ENCODE measurements around the gene PCBP4.

DNA sequence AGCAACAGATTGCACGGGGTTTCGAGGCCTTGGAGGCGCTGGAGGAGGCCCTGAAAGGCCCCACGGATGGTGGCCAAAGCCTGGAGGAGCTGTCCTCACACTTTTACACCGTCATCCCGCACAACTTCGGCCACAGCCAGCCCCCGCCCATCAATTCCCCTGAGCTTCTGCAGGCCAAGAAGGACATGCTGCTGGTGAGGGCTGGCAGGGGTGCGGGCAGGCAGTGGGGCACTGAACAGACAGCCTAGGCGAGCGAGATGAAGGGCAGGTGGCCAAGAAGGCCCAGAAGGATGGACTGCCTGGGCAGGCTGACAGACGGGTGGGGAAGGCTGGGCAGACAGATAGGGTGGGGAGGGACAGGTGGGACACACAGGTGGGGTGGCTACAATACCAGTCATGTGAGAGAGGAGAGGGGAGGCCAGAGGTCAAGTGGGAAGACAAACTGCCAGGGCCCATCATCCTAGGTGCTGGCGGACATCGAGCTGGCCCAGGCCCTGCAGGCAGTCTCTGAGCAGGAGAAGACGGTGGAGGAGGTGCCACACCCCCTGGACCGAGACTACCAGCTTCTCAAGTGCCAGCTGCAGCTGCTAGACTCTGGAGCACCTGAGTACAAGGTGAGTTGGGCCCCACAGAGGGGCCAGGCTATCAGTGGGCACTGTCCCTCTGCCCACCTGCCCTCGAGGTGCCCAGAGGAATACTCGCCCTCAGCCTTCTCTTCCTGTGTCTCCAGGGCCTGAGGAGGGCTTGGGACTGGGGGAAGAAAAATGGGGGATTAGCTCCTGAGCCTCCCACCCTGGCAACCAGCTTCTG lies 22.0 kb downstream of the PCBP4 start:
- TF ChIP-seq, protein P1, sequence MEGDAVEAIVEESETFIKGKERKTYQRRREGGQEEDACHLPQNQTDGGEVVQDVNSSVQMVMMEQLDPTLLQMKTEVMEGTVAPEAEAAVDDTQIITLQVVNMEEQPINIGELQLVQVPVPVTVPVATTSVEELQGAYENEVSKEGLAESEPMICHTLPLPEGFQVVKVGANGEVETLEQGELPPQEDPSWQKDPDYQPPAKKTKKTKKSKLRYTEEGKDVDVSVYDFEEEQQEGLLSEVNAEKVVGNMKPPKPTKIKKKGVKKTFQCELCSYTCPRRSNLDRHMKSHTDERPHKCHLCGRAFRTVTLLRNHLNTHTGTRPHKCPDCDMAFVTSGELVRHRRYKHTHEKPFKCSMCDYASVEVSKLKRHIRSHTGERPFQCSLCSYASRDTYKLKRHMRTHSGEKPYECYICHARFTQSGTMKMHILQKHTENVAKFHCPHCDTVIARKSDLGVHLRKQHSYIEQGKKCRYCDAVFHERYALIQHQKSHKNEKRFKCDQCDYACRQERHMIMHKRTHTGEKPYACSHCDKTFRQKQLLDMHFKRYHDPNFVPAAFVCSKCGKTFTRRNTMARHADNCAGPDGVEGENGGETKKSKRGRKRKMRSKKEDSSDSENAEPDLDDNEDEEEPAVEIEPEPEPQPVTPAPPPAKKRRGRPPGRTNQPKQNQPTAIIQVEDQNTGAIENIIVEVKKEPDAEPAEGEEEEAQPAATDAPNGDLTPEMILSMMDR (conservative IDR thresholded peaks at IDR 0.05; ENCODE audit: low read depth, low read length), result no peak
- TF ChIP-seq EZH2 (IDR thresholded peaks at IDR 0.05; ENCODE audit: low read length, unreplicated experiment), result no peak

All from PC-3 (cell line).